Stimulated activated CD4-positive, alpha-beta T cell treated with anti-CD3 and anti-CD28 coated beads, Interleukin-1b, Interleukin-23, amount 100 ng/mL, for 24 hours (primary cell): ENCODE measurements around the gene CNFN.
"Not testable (repeated sequence)": the region's sequence is repeated elsewhere in the genome, so short reads cannot be mapped to it uniquely, and the experiment has no call there.

Source experiments
- DNase-seq, 4 experiments: peaks; one replicate each; pipeline ENCODE4 v3.0.0-alpha.2; 2020; ENCODE audit warnings: low read depth in 4 of 4, low spot score in 1 of 4

Gene CNFN

GRCh38 chr19:42352301-42353259, 37.5 kb downstream of the CNFN start:
- DNase-seq, result no peak

GRCh38 chr19:42351079-42351735, 38.9 kb downstream of the CNFN start:
- no peak for DNase-seq

- DNase-seq, result no peak
These were observed 39.7 kb downstream of the CNFN start for GRCh38 chr19:42350417-42350816.

- DNase-seq, result no peak
These were observed 40.6 kb downstream of the CNFN start for GRCh38 chr19:42349378-42350107.

- no peak for DNase-seq
These were observed 41.9 kb downstream of the CNFN start for GRCh38 chr19:42348211-42348610.

DNA sequence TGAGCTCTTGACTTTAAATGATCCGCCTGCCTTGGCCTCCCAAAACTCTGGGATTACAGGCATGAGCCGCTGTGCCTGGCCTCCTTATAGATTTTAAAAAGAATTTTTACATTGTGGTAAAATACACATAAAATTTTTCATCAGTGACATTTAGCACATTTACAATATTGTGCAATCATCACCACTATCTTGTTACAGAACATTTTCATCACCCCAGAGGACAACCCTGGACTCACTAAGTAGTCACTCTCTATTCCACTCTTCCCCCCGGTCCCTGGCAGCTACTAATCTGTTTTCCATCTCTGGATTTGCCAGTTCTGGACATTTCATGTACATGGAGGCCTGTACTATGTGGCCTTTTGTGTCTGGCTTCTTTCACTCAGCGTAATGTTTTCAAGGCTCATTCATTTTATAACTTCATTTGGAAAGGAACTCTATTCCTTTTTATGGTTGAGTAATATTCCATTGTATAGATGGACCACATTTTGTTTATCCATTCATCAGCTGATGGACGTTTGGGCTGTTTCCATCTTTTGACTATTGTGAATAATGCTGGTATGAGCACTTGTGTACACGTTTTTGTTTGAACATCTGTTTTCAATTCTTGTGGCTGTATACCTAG, 44.8 kb downstream of the CNFN start:
- no peak for DNase-seq

GRCh38 chr19:42344336-42344893, 45.7 kb downstream of the CNFN start:
- DNase-seq, result no peak

DNA sequence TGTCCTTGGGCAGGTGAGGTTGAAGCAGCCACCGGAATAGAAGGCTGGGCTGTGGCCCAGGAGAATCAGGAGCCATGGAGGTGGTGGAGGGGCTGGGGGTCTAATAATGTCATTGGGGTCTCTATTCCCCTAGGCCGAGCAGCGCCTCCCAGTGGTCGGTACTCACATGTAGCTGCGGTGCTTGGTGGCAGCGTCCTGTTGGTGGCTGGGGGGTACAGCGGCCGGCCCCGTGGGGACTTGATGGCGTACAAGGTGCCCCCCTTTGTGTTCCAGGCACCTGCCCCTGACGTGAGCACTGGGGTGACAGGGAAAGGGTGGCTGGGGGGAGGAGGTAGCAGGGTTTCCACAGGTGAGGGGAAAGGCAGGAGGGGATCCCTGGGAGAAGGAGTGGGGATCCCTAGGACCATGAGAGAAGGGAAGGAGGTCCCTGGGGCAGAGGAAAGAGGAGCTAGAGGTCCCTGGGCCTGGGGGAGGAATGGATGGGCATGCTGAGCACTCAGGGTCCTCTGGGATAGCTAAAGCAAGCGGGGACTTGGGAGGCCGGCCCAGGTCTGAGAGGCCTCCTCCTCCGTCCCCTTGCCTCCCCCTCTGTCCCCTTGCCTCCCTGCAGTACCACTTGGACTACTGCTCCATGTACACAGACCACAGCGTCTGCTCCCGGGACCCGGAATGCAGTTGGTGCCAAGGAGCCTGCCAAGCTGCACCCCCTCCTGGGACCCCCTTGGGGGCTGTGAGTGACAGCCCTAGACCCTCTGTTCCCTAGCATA, 46.6 kb downstream of the CNFN start:
- DNase-seq, result no peak

- DNase-seq, result not testable (repeated sequence)
These were observed 50.2 kb downstream of the CNFN start for GRCh38 chr19:42339922-42340321.

- DNase-seq, result not testable (repeated sequence)
These were observed 50.8 kb downstream of the CNFN start for GRCh38 chr19:42339126-42339860.
